Measurements from ENCODE around the gene TNFRSF14.

- TF ChIP-seq GATA3 (IDR thresholded peaks at IDR 0.05; ENCODE audit: low read depth, low read length) = no peak
- no peak for TF ChIP-seq GATA2 (IDR thresholded peaks at IDR 0.05; ENCODE audit: low read depth, low read length)
Measured at GRCh38 chr1:2534687-2535441, 21.3 kb upstream of the TNFRSF14 start.
